Stimulated activated CD4-positive, alpha-beta T cell treated with anti-CD3 and anti-CD28 coated beads, Interleukin-12 subunit alpha, Interleukin-12 subunit beta, amount 100 ng/mL, for 4 hours (primary cell): ENCODE measurements around the gene TMEM205.

Experiments used
- DNase-seq: peaks from one replicate; pipeline ENCODE4 v3.0.0-alpha.2; 2020

TMEM205 gene

DNA sequence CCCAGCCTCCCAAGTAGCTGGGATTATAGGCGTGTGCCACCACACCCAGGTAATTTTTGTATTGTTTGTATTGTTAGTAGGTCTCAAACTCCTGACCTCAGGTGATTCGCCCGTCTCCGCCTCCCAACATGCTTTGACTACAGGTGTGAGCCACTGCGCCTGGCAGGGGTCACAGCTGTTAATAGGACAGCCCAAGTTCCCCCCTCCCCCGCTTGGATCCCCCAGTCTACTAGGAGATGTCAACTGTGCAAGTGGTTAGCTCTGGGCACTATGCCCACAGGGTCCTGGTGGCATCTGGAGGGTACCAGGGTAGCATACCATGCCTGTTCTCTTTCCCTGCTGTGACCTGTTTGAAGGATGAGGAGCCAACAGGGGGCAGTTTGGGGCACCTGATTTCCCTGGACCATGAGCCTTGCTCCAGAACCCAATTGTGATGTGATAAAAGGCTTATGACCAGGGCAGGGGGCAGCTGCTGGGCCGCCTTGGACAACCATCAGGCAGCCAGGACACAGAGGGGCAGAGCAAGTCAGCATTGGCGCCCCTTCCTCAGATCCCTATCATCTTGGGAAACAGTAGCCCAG is 50.3 kb downstream of the TMEM205 start, which contains the start of gene TSPAN16:
TSS of gene TSPAN16 (plus strand) at position 496 of the 581 bp plus-strand sequence. CDS start 138 bp downstream, outside the sequence.
- no peak for DNase-seq

- DNase-seq: no peak
These were observed 50.9 kb downstream of the TMEM205 start for GRCh38 chr19:11295180-11295579.

DNA sequence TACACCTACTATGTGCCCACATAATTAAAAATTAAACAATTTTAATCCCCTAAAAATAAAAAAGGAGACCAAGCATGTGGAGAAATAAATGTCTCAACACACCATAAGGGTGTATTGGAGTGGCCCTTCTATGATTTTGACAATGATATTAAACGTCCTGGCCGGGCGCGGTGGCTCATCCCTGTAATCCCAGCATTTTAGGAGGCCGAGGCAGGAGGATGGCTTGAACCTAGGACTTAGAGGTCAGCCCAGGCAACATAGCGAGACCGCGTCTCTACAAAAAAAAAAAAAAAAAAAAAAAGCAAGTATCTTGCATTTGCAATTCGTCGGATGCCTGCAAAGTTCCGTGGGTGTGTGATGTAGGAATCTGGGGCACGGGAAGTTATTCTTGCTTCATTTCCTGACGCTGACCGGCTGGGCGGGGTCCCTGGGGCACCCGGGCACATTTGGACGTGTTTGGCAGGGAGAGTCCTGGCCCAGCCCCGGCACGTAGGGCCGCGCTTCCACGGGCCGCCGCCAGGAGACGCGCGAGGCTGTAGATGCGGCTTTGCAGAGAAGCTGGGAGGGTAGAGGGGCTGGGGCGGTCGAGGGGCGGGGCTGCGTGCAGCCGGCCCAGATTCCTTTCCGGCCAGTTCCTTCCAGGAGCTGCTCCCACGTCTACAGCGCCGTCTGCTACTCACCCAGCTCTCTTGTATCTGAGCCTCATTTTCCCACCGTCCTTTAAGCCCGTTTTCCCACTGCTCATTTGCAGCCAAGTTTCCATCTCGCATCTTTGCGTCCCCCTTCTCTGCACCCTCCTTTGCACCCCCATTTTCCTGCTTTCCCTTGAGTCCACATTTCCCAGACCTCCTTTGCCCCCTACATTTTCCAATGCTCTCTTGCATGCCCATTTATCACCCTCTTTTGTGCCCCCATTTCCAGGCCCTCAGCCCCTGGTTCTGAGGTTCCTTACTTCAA is 52.4 kb downstream of the TMEM205 start:
- DNase-seq: peak; percentile 81
